Measurements from ENCODE around the gene ADCK1. TPM values are rescaled to one million over a fixed set of nuclear protein-coding genes. Genes with fewer than 3 reads are reported as not detected.

ADCK1 gene
- polyA plus RNA-seq, 1 experiment, result 7.3 TPM

GRCh38 chr14:77973246-77973645, 173.3 kb downstream of the ADCK1 start:
- POLR2A ChIA-PET, result no interaction called here
- DNase-seq (ENCODE audit: low read depth), result no peak
- CTCF ChIA-PET, result no interaction called here
- Histone ChIP-seq H3K4me3 (ENCODE audit: low read depth, low read length) (no peak overlapping the region), H3K36me3 (ENCODE audit: control insufficient read depth, insufficient read depth, low read length) (no peaks in the 10 kb centered on the region), H3K27me3 (ENCODE audit: control insufficient read depth, insufficient read depth, low read length) (no peaks in the 10 kb centered on the region; the same call in 1 of the 2 replicates)
- TF ChIP-seq, protein P1, sequence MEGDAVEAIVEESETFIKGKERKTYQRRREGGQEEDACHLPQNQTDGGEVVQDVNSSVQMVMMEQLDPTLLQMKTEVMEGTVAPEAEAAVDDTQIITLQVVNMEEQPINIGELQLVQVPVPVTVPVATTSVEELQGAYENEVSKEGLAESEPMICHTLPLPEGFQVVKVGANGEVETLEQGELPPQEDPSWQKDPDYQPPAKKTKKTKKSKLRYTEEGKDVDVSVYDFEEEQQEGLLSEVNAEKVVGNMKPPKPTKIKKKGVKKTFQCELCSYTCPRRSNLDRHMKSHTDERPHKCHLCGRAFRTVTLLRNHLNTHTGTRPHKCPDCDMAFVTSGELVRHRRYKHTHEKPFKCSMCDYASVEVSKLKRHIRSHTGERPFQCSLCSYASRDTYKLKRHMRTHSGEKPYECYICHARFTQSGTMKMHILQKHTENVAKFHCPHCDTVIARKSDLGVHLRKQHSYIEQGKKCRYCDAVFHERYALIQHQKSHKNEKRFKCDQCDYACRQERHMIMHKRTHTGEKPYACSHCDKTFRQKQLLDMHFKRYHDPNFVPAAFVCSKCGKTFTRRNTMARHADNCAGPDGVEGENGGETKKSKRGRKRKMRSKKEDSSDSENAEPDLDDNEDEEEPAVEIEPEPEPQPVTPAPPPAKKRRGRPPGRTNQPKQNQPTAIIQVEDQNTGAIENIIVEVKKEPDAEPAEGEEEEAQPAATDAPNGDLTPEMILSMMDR (IDR thresholded peaks at IDR 0.05; ENCODE audit: insufficient read depth, low read depth, low read length), result no peak

DNA sequence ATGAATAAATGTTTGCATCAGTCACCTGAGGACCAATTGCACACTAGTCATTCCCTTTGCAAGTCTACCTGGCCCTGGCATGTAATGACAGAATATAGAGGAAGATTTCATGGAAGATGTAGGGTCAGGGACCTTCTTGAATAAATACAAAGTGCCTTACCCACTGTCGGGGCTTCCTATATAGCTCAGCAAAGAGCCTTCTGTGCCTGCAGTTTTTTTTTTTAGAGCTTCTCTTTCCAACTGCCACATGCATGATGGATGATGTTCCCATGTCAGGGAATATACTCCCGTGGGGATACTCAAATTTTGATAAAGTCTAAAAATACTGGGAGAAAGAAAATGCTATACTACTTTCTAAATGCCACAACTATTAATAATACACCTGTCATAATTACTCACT, 176.7 kb downstream of the ADCK1 start:
- POLR2A ChIA-PET, result no interaction called here
- TF ChIP-seq, protein P1 (IDR thresholded peaks at IDR 0.05; ENCODE audit: insufficient read depth, low read depth, low read length), result no peak
- no peak overlapping the region for H3K4me3 ChIP-seq (ENCODE audit: low read depth, low read length)

GRCh38 chr14:77979171-77979570, 179.3 kb downstream of the ADCK1 start:
- no peaks in the 10 kb centered on the region for H3K36me3 ChIP-seq (ENCODE audit: control insufficient read depth, insufficient read depth, low read length)
- ChIA-PET POLR2A (no interaction called here), CTCF (no interaction called here)
- H3K4me3 ChIP-seq (ENCODE audit: low read depth, low read length), result no peak overlapping the region
- peaks cover 3% of the 10 kb centered on the region for H3K27me3 ChIP-seq (ENCODE audit: control insufficient read depth, insufficient read depth, low read length)
- no peak for DNase-seq (ENCODE audit: low read depth)
- TF ChIP-seq, protein P1 (IDR thresholded peaks at IDR 0.05; ENCODE audit: insufficient read depth, low read depth, low read length), result no peak

More for the DNA sequence above, 176.7 kb downstream of the ADCK1 start:
- Histone ChIP-seq H3K27me3 (ENCODE audit: control insufficient read depth, insufficient read depth, low read length) (peaks cover 3% of the 10 kb centered on the region), H3K36me3 (ENCODE audit: control insufficient read depth, insufficient read depth, low read length) (no peaks in the 10 kb centered on the region)
- DNase-seq (ENCODE audit: low read depth), result no peak
- CTCF ChIA-PET, result no interaction called here

DNA sequence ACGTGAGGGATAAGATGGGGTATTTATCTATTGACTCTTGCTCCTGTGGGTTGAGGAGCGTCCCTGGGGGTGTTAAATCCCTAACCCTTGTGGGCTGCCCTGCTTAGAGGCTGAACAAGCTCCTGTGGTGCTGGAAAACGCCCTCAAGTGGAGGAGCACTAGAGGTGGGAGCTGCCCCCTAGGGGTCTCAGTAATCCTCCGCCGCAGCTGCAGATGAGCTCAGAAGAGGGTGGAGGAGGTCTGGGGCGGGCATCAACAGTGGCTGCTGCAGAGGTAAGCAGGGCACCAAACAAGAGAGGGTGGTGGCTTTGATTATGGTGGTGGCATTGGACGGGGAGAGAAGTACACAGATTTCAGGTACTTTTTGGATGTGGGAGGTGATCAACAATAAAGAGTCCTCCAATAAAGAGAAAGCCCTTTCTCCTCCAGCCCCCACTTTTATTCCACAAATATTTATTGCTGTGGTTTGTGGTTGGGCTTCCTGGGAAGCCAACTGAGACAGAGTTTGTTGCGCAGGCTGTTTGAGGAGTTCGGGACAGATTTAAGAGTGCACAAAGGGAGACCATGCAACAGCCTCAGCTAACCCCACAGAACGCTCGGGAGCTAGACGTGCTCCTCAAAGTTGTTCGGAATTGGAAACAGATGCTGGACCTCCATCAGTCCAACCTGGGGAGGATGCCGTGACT, 179.9 kb downstream of the ADCK1 start:
- no peak overlapping the region for H3K4me3 ChIP-seq (ENCODE audit: low read depth, low read length)
- ChIA-PET POLR2A (no interaction called here), CTCF (no interaction called here)
- H3K36me3 ChIP-seq (ENCODE audit: control insufficient read depth, insufficient read depth, low read length), result no peaks in the 10 kb centered on the region
- peak; percentile 7 for DNase-seq (ENCODE audit: low read depth)
- H3K27me3 ChIP-seq (ENCODE audit: control insufficient read depth, insufficient read depth, low read length), result peaks cover 3% of the 10 kb centered on the region
- TF ChIP-seq, protein P1 (IDR thresholded peaks at IDR 0.05; ENCODE audit: insufficient read depth, low read depth, low read length), result no peak

DNA sequence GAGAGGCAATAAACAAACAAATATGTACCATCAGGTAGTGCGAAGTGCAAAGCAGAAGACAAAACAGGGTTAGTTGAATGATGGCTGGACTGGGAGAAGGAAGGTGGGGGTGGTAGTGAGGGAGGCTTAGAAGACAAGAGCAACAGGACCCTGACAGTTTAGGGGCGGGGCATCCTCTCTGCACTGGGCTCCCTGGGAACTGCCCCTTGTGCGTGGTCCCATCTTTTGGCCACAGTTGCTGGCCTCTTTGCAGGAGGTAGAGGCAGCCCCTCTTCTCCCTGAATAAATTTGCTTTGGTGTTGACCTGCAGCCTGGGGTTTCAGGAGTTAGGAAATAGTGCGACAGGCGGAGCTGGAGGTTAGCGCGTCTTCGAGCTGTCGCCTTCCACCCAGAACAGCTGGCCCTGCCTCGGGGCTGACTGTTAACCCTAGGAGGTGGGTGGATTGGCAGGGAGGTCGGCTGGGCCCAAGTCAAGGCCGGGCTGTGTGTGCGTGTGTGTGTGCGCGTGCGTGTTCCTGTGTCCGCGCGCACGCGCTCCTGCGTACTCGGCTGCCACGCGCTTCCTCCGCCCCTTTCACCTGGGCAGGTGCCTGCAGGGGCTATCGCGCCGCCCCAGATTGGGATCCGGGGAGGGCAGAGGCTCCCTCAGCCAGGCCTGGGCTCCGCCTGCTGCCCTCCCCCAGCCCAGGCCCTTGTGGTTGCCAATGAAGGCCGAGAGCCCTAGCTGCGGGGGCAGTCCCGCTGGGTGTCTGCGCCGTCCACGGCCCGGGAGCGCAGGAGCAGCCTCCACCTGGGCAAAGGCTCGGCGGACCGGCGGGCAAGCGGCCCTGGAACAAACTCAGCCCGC, 180.8 kb downstream of the ADCK1 start:
- no peak overlapping the region for H3K4me3 ChIP-seq (ENCODE audit: low read depth, low read length)
- TF ChIP-seq, protein P1 (IDR thresholded peaks at IDR 0.05; ENCODE audit: insufficient read depth, low read depth, low read length), result no peak
- ChIA-PET POLR2A (interaction anchor here (0.6 kb wide), 1 partner anchor 8 kb away, joined by 3 read pairs; no protein-coding TSS in a partner anchor), CTCF (no interaction called here)
- H3K36me3 ChIP-seq (ENCODE audit: control insufficient read depth, insufficient read depth, low read length), result no peaks in the 10 kb centered on the region
- no peak for DNase-seq (ENCODE audit: low read depth)
- peaks cover 3% of the 10 kb centered on the region for H3K27me3 ChIP-seq (ENCODE audit: control insufficient read depth, insufficient read depth, low read length)

Measured in BJ (cell line).